ENCODE results near the gene BICC1.

Gene BICC1

DNA sequence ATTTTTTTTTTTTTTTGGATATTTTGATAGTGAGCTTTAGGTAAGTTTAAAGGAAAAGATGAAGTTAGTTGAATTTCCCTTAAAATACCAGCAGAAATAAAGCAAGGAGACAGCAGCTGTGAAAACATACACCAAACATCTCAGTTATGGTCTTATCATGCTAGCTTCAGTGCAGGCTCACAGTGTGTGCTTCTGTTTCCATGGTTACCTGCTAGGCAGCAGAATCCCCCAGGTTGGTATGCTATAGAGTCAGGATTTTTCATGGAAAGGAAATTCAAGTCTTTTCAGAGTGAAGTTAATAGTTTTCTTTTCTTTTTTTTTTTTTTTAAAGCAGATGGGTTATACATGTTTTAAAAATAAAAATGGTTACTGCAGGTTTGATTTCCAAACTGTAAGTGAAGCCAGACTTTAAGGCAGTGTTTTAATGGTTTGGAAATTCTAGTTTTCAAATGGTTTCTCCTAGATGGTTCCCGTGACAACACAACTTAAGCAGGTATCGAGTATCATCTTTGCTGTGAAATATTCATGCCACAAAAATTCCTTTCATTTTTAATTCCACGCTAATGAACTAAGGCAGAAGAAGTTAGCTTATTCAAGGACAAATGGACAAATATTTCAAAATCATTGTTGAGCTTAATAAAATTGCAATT, 230.9 kb downstream of the BICC1 start:
- H3K4me1 ChIP-seq (ENCODE audit: control insufficient read depth, insufficient read depth, low read length, unreplicated experiment), result no peaks in the 10 kb centered on the region
- H3K4me3 ChIP-seq (ENCODE audit: low read depth, low read length), result no peak overlapping the region
- no peaks in the 10 kb centered on the region for H3K36me3 ChIP-seq (ENCODE audit: insufficient read depth, low read length)
- H3K79me2 ChIP-seq (ENCODE audit: control insufficient read depth, insufficient read depth, low read length, unreplicated experiment), result peaks cover 3% of the 10 kb centered on the region
- H2AFZ ChIP-seq (ENCODE audit: low read length, unreplicated experiment), result no peak overlapping the region
- no peaks in the 10 kb centered on the region for H3K27me3 ChIP-seq (ENCODE audit: insufficient read depth, low read length)
- H3K27ac ChIP-seq (ENCODE audit: low read depth, low read length), result no peak overlapping the region

DNA sequence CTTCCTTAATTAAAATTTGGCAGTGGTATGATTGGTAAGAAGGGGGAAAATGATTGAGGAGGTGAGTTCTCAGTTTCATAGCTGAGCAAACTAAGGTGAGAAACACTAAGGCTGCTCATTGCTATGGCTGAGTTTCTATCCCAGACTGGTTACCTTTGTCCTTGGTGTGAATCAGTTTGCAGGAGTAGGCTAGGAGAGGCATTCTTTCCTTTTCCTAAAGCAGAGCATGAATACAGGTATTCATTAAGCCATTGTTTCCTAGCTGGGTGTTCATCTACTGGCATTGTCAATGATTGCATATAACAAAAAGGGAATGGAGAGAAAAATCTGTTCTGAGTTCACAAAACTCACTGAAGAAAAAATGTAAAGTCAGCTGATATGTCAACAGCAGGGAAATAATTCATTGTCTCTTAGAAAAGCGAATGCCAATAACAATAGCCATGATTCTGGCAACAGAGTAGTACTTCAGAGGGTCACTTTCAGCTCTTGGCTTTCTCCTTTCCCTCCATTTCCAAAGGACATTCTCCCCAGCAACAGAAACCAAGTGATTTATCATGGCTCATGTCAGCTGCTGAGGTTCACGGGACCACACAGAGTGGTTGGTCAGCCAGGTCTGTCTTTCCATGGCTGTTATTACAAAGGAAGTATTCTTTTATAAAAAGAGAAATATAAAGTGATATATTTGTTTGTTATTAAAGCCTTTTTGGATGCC, 234.0 kb downstream of the BICC1 start:
- Histone ChIP-seq H3K27me3 (ENCODE audit: insufficient read depth, low read length) (no peaks in the 10 kb centered on the region), H3K4me3 (ENCODE audit: low read depth, low read length) (no peak overlapping the region), H2AFZ (ENCODE audit: low read length, unreplicated experiment) (no peak overlapping the region), H3K27ac (ENCODE audit: low read depth, low read length) (no peak overlapping the region), H3K79me2 (ENCODE audit: control insufficient read depth, insufficient read depth, low read length, unreplicated experiment) (peaks cover 3% of the 10 kb centered on the region), H3K36me3 (ENCODE audit: insufficient read depth, low read length) (no peaks in the 10 kb centered on the region), H3K4me1 (ENCODE audit: control insufficient read depth, insufficient read depth, low read length, unreplicated experiment) (no peaks in the 10 kb centered on the region)

DNA sequence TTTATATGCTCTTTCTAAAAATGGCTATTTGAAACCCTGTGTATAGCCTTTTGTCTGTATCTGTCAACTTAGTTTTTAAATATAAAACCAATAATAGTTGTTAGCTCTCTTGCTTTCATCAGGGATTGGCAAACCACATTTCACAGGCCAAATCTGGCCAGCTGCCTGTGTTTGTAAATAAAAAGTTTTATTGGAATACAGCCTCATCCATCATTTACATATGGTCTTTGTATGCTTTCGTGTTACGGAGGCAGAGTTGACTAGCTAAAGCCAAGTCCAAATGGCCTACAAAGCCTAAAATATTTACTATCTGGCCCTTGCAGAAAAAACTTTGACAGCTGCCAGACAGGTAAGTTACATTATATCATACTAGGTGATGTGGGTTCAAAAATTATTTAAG, 235.0 kb downstream of the BICC1 start:
- H3K79me2 ChIP-seq (ENCODE audit: control insufficient read depth, insufficient read depth, low read length, unreplicated experiment), result peaks cover 3% of the 10 kb centered on the region
- H3K27ac ChIP-seq (ENCODE audit: low read depth, low read length), result no peak overlapping the region
- no peak overlapping the region for H2AFZ ChIP-seq (ENCODE audit: low read length, unreplicated experiment)
- H3K36me3 ChIP-seq (ENCODE audit: insufficient read depth, low read length), result no peaks in the 10 kb centered on the region
- no peak overlapping the region for H3K4me3 ChIP-seq (ENCODE audit: low read depth, low read length)
- H3K4me1 ChIP-seq (ENCODE audit: control insufficient read depth, insufficient read depth, low read length, unreplicated experiment), result no peaks in the 10 kb centered on the region
- H3K27me3 ChIP-seq (ENCODE audit: insufficient read depth, low read length), result no peaks in the 10 kb centered on the region

- Histone ChIP-seq H3K27ac (ENCODE audit: low read depth, low read length) (no peak overlapping the region), H3K4me3 (ENCODE audit: low read depth, low read length) (no peak overlapping the region), H2AFZ (ENCODE audit: low read length, unreplicated experiment) (no peak overlapping the region), H3K4me1 (ENCODE audit: control insufficient read depth, insufficient read depth, low read length, unreplicated experiment) (peaks cover 19% of the 10 kb centered on the region), H3K27me3 (ENCODE audit: insufficient read depth, low read length) (no peaks in the 10 kb centered on the region), H3K36me3 (ENCODE audit: insufficient read depth, low read length) (no peaks in the 10 kb centered on the region), H3K79me2 (ENCODE audit: control insufficient read depth, insufficient read depth, low read length, unreplicated experiment) (peaks cover 8% of the 10 kb centered on the region)
Observed at GRCh38 chr10:58752665-58753064, 240.0 kb downstream of the BICC1 start.

DNA sequence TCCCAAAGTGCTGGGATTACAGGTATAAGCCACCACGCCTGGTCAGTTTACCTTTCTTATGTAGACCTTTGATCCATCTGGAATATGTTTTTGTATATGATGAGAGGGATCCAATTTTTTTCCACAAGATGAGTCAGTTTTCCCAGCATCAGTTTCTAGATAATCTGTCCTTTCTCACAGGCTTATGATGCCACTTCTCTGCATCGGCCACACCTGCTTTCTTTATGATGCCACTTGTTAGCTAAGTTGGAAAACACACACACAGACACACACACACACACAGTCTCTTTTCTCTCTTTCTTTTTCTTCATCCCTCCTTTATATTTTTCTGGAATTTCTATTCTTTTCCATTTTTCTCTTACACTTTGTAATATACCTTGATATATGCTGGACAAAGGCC, 240.8 kb downstream of the BICC1 start:
- Histone ChIP-seq H3K79me2 (ENCODE audit: control insufficient read depth, insufficient read depth, low read length, unreplicated experiment) (peaks cover 9% of the 10 kb centered on the region), H3K36me3 (ENCODE audit: insufficient read depth, low read length) (no peaks in the 10 kb centered on the region), H2AFZ (ENCODE audit: low read length, unreplicated experiment) (no peak overlapping the region), H3K4me1 (ENCODE audit: control insufficient read depth, insufficient read depth, low read length, unreplicated experiment) (peaks cover 24% of the 10 kb centered on the region), H3K4me3 (ENCODE audit: low read depth, low read length) (no peak overlapping the region), H3K27me3 (ENCODE audit: insufficient read depth, low read length) (no peaks in the 10 kb centered on the region), H3K27ac (ENCODE audit: low read depth, low read length) (no peak overlapping the region)

DNA sequence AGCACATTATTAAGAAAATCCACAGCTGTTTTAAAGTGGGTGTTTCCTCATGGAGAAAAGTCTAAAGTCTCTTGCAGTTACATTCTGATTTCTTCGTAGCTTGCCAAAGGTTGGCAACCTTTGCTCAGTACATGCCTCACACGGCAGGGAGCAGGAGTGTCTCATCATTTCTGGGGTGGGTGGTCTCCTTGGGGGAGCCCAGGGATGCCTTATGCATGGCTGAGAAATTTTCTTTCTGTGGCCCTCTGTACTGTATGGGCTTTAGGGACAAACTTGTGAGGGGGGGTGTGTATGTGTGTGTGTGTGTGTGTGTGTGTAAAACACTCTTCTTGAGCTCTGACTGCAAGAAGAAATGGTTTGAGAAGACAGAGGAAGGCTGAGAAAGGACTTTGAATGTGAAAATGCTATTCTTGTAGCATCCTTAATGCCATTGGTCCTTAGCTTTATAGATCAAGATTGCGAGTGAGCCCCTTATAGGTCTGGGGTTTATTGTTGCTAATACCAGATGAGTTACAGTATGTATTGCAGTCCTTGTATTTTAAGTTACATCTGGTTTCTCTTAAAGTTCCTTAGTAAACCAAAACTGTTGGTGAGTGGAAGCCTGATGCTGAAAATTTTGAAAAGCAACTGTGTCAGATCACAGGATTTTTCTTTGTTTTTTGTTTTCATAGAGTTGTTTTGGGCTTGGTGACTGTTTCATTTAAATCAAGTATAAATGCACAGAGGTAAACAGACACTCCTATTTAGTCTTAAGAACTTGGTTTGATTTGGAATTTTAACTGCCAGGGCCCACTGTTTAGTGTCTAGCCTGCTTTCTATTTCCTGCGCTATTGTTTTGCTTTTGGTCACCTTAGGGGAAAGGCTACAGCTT, 242.0 kb downstream of the BICC1 start:
- Histone ChIP-seq H3K36me3 (ENCODE audit: insufficient read depth, low read length) (no peaks in the 10 kb centered on the region), H3K27ac (ENCODE audit: low read depth, low read length) (peak overlapping the region; percentile 73), H3K4me1 (ENCODE audit: control insufficient read depth, insufficient read depth, low read length, unreplicated experiment) (peaks cover 26% of the 10 kb centered on the region), H2AFZ (ENCODE audit: low read length, unreplicated experiment) (no peak overlapping the region), H3K79me2 (ENCODE audit: control insufficient read depth, insufficient read depth, low read length, unreplicated experiment) (peaks cover 9% of the 10 kb centered on the region), H3K27me3 (ENCODE audit: insufficient read depth, low read length) (no peaks in the 10 kb centered on the region), H3K4me3 (ENCODE audit: low read depth, low read length) (0 out of 2 replicates have a peak overlapping the region, but pooled peaks have one; percentile 78)

DNA sequence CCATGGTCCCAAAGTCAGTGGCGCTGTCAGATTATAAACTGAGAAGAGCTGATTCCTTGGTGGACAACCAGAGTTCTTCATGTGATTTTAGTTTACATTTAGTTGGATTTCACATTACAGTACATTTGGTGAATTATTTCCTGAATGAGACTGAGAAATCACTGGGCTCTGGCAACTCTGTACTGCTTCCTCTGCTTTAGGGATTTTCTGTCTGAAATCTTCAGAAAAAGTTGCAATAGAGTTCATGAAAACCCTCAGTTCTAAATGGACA, 242.6 kb downstream of the BICC1 start:
- peaks cover 8% of the 10 kb centered on the region for H3K79me2 ChIP-seq (ENCODE audit: control insufficient read depth, insufficient read depth, low read length, unreplicated experiment)

GRCh38 chr10:58755677-58756076, 243.0 kb downstream of the BICC1 start:
- Histone ChIP-seq H3K79me2 (ENCODE audit: control insufficient read depth, insufficient read depth, low read length, unreplicated experiment) (peaks cover 6% of the 10 kb centered on the region), H3K27me3 (ENCODE audit: insufficient read depth, low read length) (no peaks in the 10 kb centered on the region), H3K4me3 (ENCODE audit: low read depth, low read length) (peak overlapping the region; percentile 78), H2AFZ (ENCODE audit: low read length, unreplicated experiment) (peak overlapping the region; percentile 33), H3K27ac (ENCODE audit: low read depth, low read length) (peak overlapping the region; percentile 73), H3K36me3 (ENCODE audit: insufficient read depth, low read length) (no peaks in the 10 kb centered on the region), H3K4me1 (ENCODE audit: control insufficient read depth, insufficient read depth, low read length, unreplicated experiment) (peaks cover 26% of the 10 kb centered on the region)

More for the DNA sequence above, 242.6 kb downstream of the BICC1 start:
- Histone ChIP-seq H3K36me3 (ENCODE audit: insufficient read depth, low read length) (no peaks in the 10 kb centered on the region), H3K27me3 (ENCODE audit: insufficient read depth, low read length) (no peaks in the 10 kb centered on the region), H3K4me3 (ENCODE audit: low read depth, low read length) (peak overlapping the region; percentile 78; the same call in 1 of the 2 replicates), H3K27ac (ENCODE audit: low read depth, low read length) (peak overlapping the region; percentile 73), H3K4me1 (ENCODE audit: control insufficient read depth, insufficient read depth, low read length, unreplicated experiment) (peaks cover 26% of the 10 kb centered on the region), H2AFZ (ENCODE audit: low read length, unreplicated experiment) (no peak overlapping the region)

- Histone ChIP-seq H3K4me3 (ENCODE audit: low read depth, low read length) (peak overlapping the region; percentile 78), H3K27me3 (ENCODE audit: insufficient read depth, low read length) (no peaks in the 10 kb centered on the region), H3K4me1 (ENCODE audit: control insufficient read depth, insufficient read depth, low read length, unreplicated experiment) (peaks cover 26% of the 10 kb centered on the region), H3K36me3 (ENCODE audit: insufficient read depth, low read length) (no peaks in the 10 kb centered on the region), H2AFZ (ENCODE audit: low read length, unreplicated experiment) (peak overlapping the region; percentile 33), H3K27ac (ENCODE audit: low read depth, low read length) (peak overlapping the region; percentile 73), H3K79me2 (ENCODE audit: control insufficient read depth, insufficient read depth, low read length, unreplicated experiment) (peaks cover 6% of the 10 kb centered on the region)
Observed at GRCh38 chr10:58756130-58756719, 243.6 kb downstream of the BICC1 start.

DNA sequence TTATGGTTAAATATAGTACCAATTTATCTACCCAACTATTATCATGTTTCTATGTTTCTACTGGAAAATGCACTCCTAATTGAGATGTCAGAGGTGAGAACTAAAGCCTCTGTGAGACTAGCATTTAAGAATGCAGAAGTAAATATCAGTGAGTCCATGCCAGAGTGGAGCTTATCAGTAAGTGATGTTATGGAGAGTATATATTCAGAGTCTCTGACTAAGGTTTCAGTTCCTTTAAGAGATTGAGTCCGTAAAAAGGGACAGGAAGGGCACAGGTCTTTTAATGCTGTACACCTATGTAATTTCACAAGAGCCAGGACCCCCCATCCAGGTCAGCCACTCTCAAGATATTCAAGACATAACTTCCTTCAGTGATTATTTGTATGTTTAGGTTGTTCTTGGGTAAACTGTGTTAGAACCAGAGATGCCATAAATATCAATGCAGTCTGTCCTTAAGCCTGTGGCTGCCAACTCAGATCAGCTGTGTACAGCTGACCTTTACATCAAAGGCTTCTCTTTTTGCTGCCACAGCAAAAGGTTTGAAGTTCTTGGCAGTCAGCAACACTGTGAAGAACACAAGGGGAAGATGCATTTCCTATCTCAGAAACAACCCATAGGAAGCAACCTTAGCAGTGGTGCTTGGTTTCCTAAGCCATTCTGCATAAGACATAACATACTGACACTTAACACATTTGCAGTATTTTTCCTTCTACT, 244.8 kb downstream of the BICC1 start:
- Histone ChIP-seq H3K79me2 (ENCODE audit: control insufficient read depth, insufficient read depth, low read length, unreplicated experiment) (peaks cover 6% of the 10 kb centered on the region), H2AFZ (ENCODE audit: low read length, unreplicated experiment) (no peak overlapping the region), H3K27me3 (ENCODE audit: insufficient read depth, low read length) (no peaks in the 10 kb centered on the region), H3K27ac (ENCODE audit: low read depth, low read length) (no peak overlapping the region), H3K4me3 (ENCODE audit: low read depth, low read length) (0 out of 2 replicates have a peak overlapping the region, but pooled peaks have one; percentile 78), H3K4me1 (ENCODE audit: control insufficient read depth, insufficient read depth, low read length, unreplicated experiment) (peaks cover 26% of the 10 kb centered on the region), H3K36me3 (ENCODE audit: insufficient read depth, low read length) (no peaks in the 10 kb centered on the region)
